ENCODE results near the gene MAPKAP1. TPM values are rescaled to one million over a fixed set of nuclear protein-coding genes. Genes with fewer than 3 reads are reported as not detected.

Gene MAPKAP1
- total RNA-seq, 2 donors from 2014 or later = 56.5 to 63.8 TPM

- ATAC-seq = no peak
- intact Hi-C loops (cut with DNase I, micrococcal nuclease) = loop anchor here in 1 of 2 donors (5.0 to 10.0 kb wide), 2 partner anchors 76 to 189 kb away; partner anchors contain the start of gene PBX3
These were observed 150.8 kb downstream of the MAPKAP1 start for GRCh38 chr9:125556046-125556721.

GRCh38 chr9:125554726-125555125 is 152.3 kb downstream of the MAPKAP1 start:
- intact Hi-C loops (cut with DNase I, micrococcal nuclease) = loop anchor here in 1 of 2 donors (5.0 to 10.0 kb wide), 2 partner anchors 78 to 190 kb away; partner anchors contain the start of gene PBX3
- no peak for ATAC-seq
- no peak for DNase-seq

More at GRCh38 chr9:125556046-125556721, 150.8 kb downstream of the MAPKAP1 start:
- DNase-seq = no peak

GRCh38 chr9:125551781-125552180 is 155.2 kb downstream of the MAPKAP1 start:
- DNase-seq (no peak), ATAC-seq (no peak)
- intact Hi-C loops (cut with DNase I, micrococcal nuclease) = loop anchor here in 1 of 2 donors (10.0 kb wide), 1 partner anchor 193 kb away; the partner anchor contains the start of gene PBX3

GRCh38 chr9:125549891-125550885 is 156.8 kb downstream of the MAPKAP1 start:
- intact Hi-C loops (cut with DNase I, micrococcal nuclease) = loop anchor here in 1 of 2 donors (10.0 kb wide), 1 partner anchor 195 kb away; the partner anchor contains the start of gene PBX3
- ATAC-seq = peak; percentile 10
- DNase-seq = no peak

GRCh38 chr9:125549465-125549871 is 157.5 kb downstream of the MAPKAP1 start:
- peak in 1 of 2 donors; percentile 33 for DNase-seq
- ATAC-seq = peak; percentile 16
- intact Hi-C loops (cut with DNase I, micrococcal nuclease) = no loop called here

- intact Hi-C loops (cut with DNase I, micrococcal nuclease) = no loop called here
- no peak for DNase-seq
- no peak for ATAC-seq
These were observed 158.0 kb downstream of the MAPKAP1 start for GRCh38 chr9:125549039-125549438.

- DNase-seq (no peak), ATAC-seq (peak; percentile 74)
- intact Hi-C loops (cut with DNase I, micrococcal nuclease) = no loop called here
These were observed 158.9 kb downstream of the MAPKAP1 start for GRCh38 chr9:125548141-125548540.

- ATAC-seq = no peak
- no peak for DNase-seq
- intact Hi-C loops (cut with DNase I, micrococcal nuclease) = no loop called here
These were observed 159.6 kb downstream of the MAPKAP1 start for GRCh38 chr9:125547368-125547767.

GRCh38 chr9:125545845-125546244 is 161.2 kb downstream of the MAPKAP1 start:
- ATAC-seq (no peak), DNase-seq (no peak)
- intact Hi-C loops (cut with DNase I, micrococcal nuclease) = no loop called here

GRCh38 chr9:125544988-125545651 is 161.9 kb downstream of the MAPKAP1 start:
- intact Hi-C loops (cut with DNase I, micrococcal nuclease) = no loop called here
- DNase-seq = no peak
- ATAC-seq = no peak

- no peak for DNase-seq
- intact Hi-C loops (cut with DNase I, micrococcal nuclease) = no loop called here
- ATAC-seq = no peak
These were observed 162.5 kb downstream of the MAPKAP1 start for GRCh38 chr9:125544484-125544883.

- ATAC-seq (no peak), DNase-seq (no peak)
- intact Hi-C loops (cut with DNase I, micrococcal nuclease) = no loop called here
These were observed 165.2 kb downstream of the MAPKAP1 start for GRCh38 chr9:125541840-125542243.

- no peak for DNase-seq
- ATAC-seq = no peak
- intact Hi-C loops (cut with DNase I, micrococcal nuclease) = no loop called here
These were observed 166.5 kb downstream of the MAPKAP1 start for GRCh38 chr9:125540497-125540896.

- intact Hi-C loops (cut with DNase I, micrococcal nuclease) = no loop called here
- DNase-seq (peak; percentile 44 to 51), ATAC-seq (peak; percentile 99)
These were observed 168.9 kb downstream of the MAPKAP1 start for GRCh38 chr9:125538092-125538473.

- ATAC-seq (peak; percentile 42), DNase-seq (no peak)
- intact Hi-C loops (cut with DNase I, micrococcal nuclease) = no loop called here
These were observed 169.4 kb downstream of the MAPKAP1 start for GRCh38 chr9:125537442-125538091.

- DNase-seq (no peak), ATAC-seq (no peak)
- intact Hi-C loops (cut with DNase I, micrococcal nuclease) = no loop called here
These were observed 170.2 kb downstream of the MAPKAP1 start for GRCh38 chr9:125536776-125537175.

- intact Hi-C loops (cut with DNase I, micrococcal nuclease) = no loop called here
- DNase-seq (no peak), ATAC-seq (no peak)
These were observed 170.7 kb downstream of the MAPKAP1 start for GRCh38 chr9:125536167-125536772.
